Type B pancreatic cell (in vitro differentiated cells): ENCODE data around the gene C1orf94. TPM values are rescaled to one million over a fixed set of nuclear protein-coding genes. Genes with fewer than 3 reads are reported as not detected.

Source experiments
- DNase-seq: peaks from one replicate; pipeline ENCODE4 v3.0.0; 2021; ENCODE audit warnings: mixed read lengths; ENCODE audit not compliant: unreplicated experiment; ENCODE audit errors: extremely low spot score
- H3K27ac Mint-ChIP-seq: 2 replicates; pipeline ENCODE4 v1.8.0; 2021; ENCODE audit warnings: mild to moderate bottlenecking, mixed read lengths
- H3K27me3 Mint-ChIP-seq: 2 replicates; pipeline ENCODE4 v1.8.0; 2021; ENCODE audit warnings: mixed read lengths
- H3K36me3 Mint-ChIP-seq: 2 replicates; pipeline ENCODE4 v1.8.0; 2021; ENCODE audit warnings: mixed read lengths
- H3K4me1 Mint-ChIP-seq: one replicate; pipeline ENCODE4 v1.8.0; 2021; ENCODE audit warnings: mixed read lengths; ENCODE audit not compliant: unreplicated experiment
- H3K4me3 Mint-ChIP-seq: 2 replicates; pipeline ENCODE4 v1.8.0; 2021; ENCODE audit warnings: mild to moderate bottlenecking, mixed read lengths
- H3K9me3 Mint-ChIP-seq: 2 replicates; pipeline ENCODE4 v1.8.0; 2021; ENCODE audit warnings: mixed read lengths
- CTCF ChIP-seq: fragments of 200-600 bp; sonication (generic); conservative IDR thresholded peaks from 2 replicates; pipeline ENCODE4 v1.5.0; 2021; ENCODE audit warnings: antibody characterized with exemption, mild to moderate bottlenecking
- total RNA-seq: library from RNA; stranded (reverse); gene quantifications from 2 replicates; pipeline ENCODE4 v1.2.1, GENCODE V29; 2021; ENCODE audit warnings: low replicate concordance

C1orf94 gene
- total RNA-seq, 1 donor from 2014 or later, result not detected

- H3K4me1 Mint-ChIP-seq, result no peaks in the 10 kb centered on the region
- H3K9me3 Mint-ChIP-seq, result no peaks in the 10 kb centered on the region
- no peak for TF ChIP-seq CTCF
- no peak overlapping the region for H3K4me3 Mint-ChIP-seq
- DNase-seq, result no peak
- no peaks in the 10 kb centered on the region for H3K36me3 Mint-ChIP-seq
- peaks cover 56% of the 10 kb centered on the region for H3K27me3 Mint-ChIP-seq
- no peak overlapping the region for H3K27ac Mint-ChIP-seq
These were observed 86.7 kb downstream of the C1orf94 start for GRCh38 chr1:34263406-34263805.

- H3K9me3 Mint-ChIP-seq, result no peaks in the 10 kb centered on the region
- H3K27me3 Mint-ChIP-seq, result peaks cover 61% of the 10 kb centered on the region
- no peaks in the 10 kb centered on the region for H3K4me1 Mint-ChIP-seq
- TF ChIP-seq CTCF, result no peak
- H3K27ac Mint-ChIP-seq, result no peak overlapping the region
- no peak overlapping the region for H3K4me3 Mint-ChIP-seq
- no peaks in the 10 kb centered on the region for H3K36me3 Mint-ChIP-seq
- no peak for DNase-seq
These were observed 88.7 kb downstream of the C1orf94 start for GRCh38 chr1:34265396-34265795.

- H3K27me3 Mint-ChIP-seq, result peaks cover 62% of the 10 kb centered on the region
- no peaks in the 10 kb centered on the region for H3K4me1 Mint-ChIP-seq
- H3K36me3 Mint-ChIP-seq, result no peaks in the 10 kb centered on the region
- DNase-seq, result no peak
- no peak for TF ChIP-seq CTCF
- H3K27ac Mint-ChIP-seq, result no peak overlapping the region
- H3K9me3 Mint-ChIP-seq, result no peaks in the 10 kb centered on the region
- no peak overlapping the region for H3K4me3 Mint-ChIP-seq
These were observed 89.6 kb downstream of the C1orf94 start for GRCh38 chr1:34266127-34266951.

- no peak overlapping the region for H3K27ac Mint-ChIP-seq
- no peak overlapping the region for H3K4me3 Mint-ChIP-seq
- TF ChIP-seq CTCF, result no peak
- H3K4me1 Mint-ChIP-seq, result no peaks in the 10 kb centered on the region
- DNase-seq, result no peak
- H3K36me3 Mint-ChIP-seq, result no peaks in the 10 kb centered on the region
- no peaks in the 10 kb centered on the region for H3K9me3 Mint-ChIP-seq
- peaks cover 63% of the 10 kb centered on the region for H3K27me3 Mint-ChIP-seq
These were observed 90.6 kb downstream of the C1orf94 start for GRCh38 chr1:34267326-34267725.

- no peaks in the 10 kb centered on the region for H3K9me3 Mint-ChIP-seq
- H3K36me3 Mint-ChIP-seq, result no peaks in the 10 kb centered on the region
- H3K4me1 Mint-ChIP-seq, result no peaks in the 10 kb centered on the region
- DNase-seq, result no peak
- H3K27ac Mint-ChIP-seq, result no peak overlapping the region
- no peak overlapping the region for H3K4me3 Mint-ChIP-seq
- H3K27me3 Mint-ChIP-seq, result peaks cover 60% of the 10 kb centered on the region
- no peak for TF ChIP-seq CTCF
These were observed 91.7 kb downstream of the C1orf94 start for GRCh38 chr1:34268311-34268954.

Other genes starting within 250 kb of the C1orf94 start
- gene CSMD2, start 11.7 kb upstream of the C1orf94 start, total RNA-seq, result 0.48 and 1.8 TPM in 2 replicates